Measurements from ENCODE around the gene LYSMD2. TPM values are rescaled to one million over a fixed set of nuclear protein-coding genes. Genes with fewer than 3 reads are reported as not detected.

The LYSMD2 gene
- total RNA-seq, 1 donor from 2014 or later = 20.6 TPM

GRCh38 chr15:51699373-51699772 lies 38.1 kb downstream of the LYSMD2 start:
- Histone ChIP-seq H3K9me3 (no peaks in the 10 kb centered on the region), H3K36me3 (no peaks in the 10 kb centered on the region), H3K27me3 (no peaks in the 10 kb centered on the region), H3K4me1 (no peaks in the 10 kb centered on the region), H3K4me3 (no peak overlapping the region), H3K27ac (no peak overlapping the region)
- intact Hi-C loops (cut with DNase I) = no loop called here
- no peak for ATAC-seq
- DNase-seq = no peak
- TF ChIP-seq CTCF (IDR thresholded peaks at IDR 0.05) = no peak

GRCh38 chr15:51697163-51697562 lies 40.3 kb downstream of the LYSMD2 start:
- no peak for DNase-seq
- intact Hi-C loops (cut with DNase I) = no loop called here
- H3K27ac ChIP-seq = no peak overlapping the region
- no peak for ATAC-seq
- no peaks in the 10 kb centered on the region for H3K27me3 ChIP-seq
- no peak for TF ChIP-seq CTCF (IDR thresholded peaks at IDR 0.05)
- no peaks in the 10 kb centered on the region for H3K9me3 ChIP-seq
- no peak overlapping the region for H3K4me3 ChIP-seq
- no peaks in the 10 kb centered on the region for H3K4me1 ChIP-seq
- no peaks in the 10 kb centered on the region for H3K36me3 ChIP-seq

GRCh38 chr15:51696566-51696965 lies 40.9 kb downstream of the LYSMD2 start:
- no peak overlapping the region for H3K4me3 ChIP-seq
- DNase-seq (no peak), ATAC-seq (no peak)
- no peaks in the 10 kb centered on the region for H3K36me3 ChIP-seq
- no peak overlapping the region for H3K27ac ChIP-seq
- intact Hi-C loops (cut with DNase I) = no loop called here
- H3K27me3 ChIP-seq = no peaks in the 10 kb centered on the region
- no peak for TF ChIP-seq CTCF (IDR thresholded peaks at IDR 0.05)
- H3K4me1 ChIP-seq = no peaks in the 10 kb centered on the region
- H3K9me3 ChIP-seq = no peaks in the 10 kb centered on the region

GRCh38 chr15:51692154-51692553 lies 45.3 kb downstream of the LYSMD2 start:
- ATAC-seq = peak; percentile 44
- intact Hi-C loops (cut with DNase I) = no loop called here
- no peak for DNase-seq
- Histone ChIP-seq H3K36me3 (no peaks in the 10 kb centered on the region), H3K4me1 (no peaks in the 10 kb centered on the region), H3K9me3 (no peaks in the 10 kb centered on the region), H3K4me3 (no peak overlapping the region), H3K27ac (no peak overlapping the region), H3K27me3 (no peaks in the 10 kb centered on the region)
- no peak for TF ChIP-seq CTCF (IDR thresholded peaks at IDR 0.05)

- no peak overlapping the region for H3K27ac ChIP-seq
- no peak overlapping the region for H3K4me3 ChIP-seq
- TF ChIP-seq CTCF (IDR thresholded peaks at IDR 0.05) = peak; percentile 9
- DNase-seq = no peak
- H3K27me3 ChIP-seq = peaks cover 14% of the 10 kb centered on the region
- no peaks in the 10 kb centered on the region for H3K4me1 ChIP-seq
- no peaks in the 10 kb centered on the region for H3K9me3 ChIP-seq
- H3K36me3 ChIP-seq = no peaks in the 10 kb centered on the region
- no peak for ATAC-seq
- intact Hi-C loops (cut with DNase I) = no loop called here
Observed at GRCh38 chr15:51688863-51689262, 48.6 kb downstream of the LYSMD2 start.

GRCh38 chr15:51687565-51687964 lies 49.9 kb downstream of the LYSMD2 start:
- no peak for TF ChIP-seq CTCF (IDR thresholded peaks at IDR 0.05)
- peaks cover 27% of the 10 kb centered on the region for H3K27me3 ChIP-seq
- H3K4me3 ChIP-seq = no peak overlapping the region
- H3K9me3 ChIP-seq = no peaks in the 10 kb centered on the region
- intact Hi-C loops (cut with DNase I) = no loop called here
- DNase-seq (no peak), ATAC-seq (no peak)
- no peaks in the 10 kb centered on the region for H3K36me3 ChIP-seq
- H3K4me1 ChIP-seq = no peaks in the 10 kb centered on the region
- no peak overlapping the region for H3K27ac ChIP-seq

Measured in upper lobe of right lung (tissue), 1 donor.